ENCODE measurements around the gene GLT6D1.

GLT6D1 gene

DNA sequence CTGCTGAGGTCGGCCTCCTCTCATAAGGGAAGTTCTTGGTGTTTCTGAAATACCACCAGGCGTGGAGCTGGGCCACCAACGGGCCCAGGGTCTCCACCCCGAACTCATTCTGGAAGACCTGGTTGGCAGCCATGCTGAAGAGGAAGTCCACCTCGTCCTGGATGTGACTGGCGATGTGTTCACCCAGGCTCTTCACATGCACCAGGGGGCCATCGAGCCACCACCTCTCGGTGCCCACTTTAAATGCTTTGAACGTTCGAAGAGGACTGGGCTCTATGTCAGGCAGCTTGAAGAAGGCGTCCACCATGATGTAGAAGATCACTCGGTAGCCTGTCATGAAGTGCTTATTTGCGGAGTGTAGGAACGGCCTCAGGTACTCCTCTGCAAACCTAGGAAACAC lies 15.1 kb downstream of the GLT6D1 start:
- in situ Hi-C loops (cut with MboI; ENCODE audit: low sequenced_read_pairs): no loop called here

DNA sequence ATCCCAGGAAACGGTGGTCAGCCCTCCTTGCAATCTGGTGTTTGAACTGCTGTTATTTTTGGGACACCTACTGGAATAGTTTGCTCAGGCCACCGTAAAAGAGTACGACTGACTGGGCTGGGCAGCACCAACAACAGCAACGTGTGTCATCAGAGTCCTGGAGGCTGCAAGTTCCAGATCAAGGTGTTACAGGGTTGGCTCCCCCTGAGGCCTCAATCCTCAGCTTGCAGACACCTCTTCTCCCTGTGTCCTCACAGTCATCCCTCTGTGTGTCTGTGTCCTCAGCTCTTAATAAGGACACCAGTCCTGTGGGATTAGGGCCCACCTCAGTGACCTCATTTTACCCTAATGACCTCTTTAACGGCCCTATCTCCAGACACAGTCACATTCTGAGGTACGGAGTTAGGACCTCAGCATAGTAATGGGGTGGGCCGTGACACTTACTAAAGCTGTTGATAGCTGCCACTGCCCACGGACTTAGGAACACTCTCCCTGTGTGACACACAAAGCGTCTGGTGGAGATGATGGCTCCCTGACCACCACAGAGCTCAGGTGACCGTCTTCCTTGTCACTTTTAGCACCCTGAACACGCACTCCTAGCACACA lies 16.8 kb downstream of the GLT6D1 start:
- in situ Hi-C loops (cut with MboI; ENCODE audit: low sequenced_read_pairs): no loop called here

DNA sequence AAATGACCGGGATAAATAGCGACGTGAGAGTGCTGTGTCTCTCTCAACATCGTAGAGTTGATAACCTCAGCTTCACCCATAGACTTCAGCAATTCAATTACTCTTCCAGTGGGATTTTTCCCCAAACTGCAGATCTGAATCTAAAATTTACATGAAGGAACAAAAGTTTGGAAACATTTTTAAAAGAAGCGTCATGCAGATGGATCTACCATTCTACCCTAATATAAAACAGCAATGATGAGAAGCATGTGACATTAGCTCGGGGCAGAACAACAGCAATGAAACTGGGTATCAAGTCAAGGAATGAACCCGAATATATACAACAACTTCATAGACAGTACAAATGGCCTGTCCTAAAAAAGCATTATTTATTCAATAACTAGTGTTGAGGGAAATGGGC lies 18.8 kb downstream of the GLT6D1 start:
- in situ Hi-C loops (cut with MboI; ENCODE audit: low sequenced_read_pairs): no loop called here

GRCh38 chr9:135619599-135619886 lies 19.8 kb downstream of the GLT6D1 start:
- in situ Hi-C loops (cut with MboI; ENCODE audit: low sequenced_read_pairs): no loop called here

DNA sequence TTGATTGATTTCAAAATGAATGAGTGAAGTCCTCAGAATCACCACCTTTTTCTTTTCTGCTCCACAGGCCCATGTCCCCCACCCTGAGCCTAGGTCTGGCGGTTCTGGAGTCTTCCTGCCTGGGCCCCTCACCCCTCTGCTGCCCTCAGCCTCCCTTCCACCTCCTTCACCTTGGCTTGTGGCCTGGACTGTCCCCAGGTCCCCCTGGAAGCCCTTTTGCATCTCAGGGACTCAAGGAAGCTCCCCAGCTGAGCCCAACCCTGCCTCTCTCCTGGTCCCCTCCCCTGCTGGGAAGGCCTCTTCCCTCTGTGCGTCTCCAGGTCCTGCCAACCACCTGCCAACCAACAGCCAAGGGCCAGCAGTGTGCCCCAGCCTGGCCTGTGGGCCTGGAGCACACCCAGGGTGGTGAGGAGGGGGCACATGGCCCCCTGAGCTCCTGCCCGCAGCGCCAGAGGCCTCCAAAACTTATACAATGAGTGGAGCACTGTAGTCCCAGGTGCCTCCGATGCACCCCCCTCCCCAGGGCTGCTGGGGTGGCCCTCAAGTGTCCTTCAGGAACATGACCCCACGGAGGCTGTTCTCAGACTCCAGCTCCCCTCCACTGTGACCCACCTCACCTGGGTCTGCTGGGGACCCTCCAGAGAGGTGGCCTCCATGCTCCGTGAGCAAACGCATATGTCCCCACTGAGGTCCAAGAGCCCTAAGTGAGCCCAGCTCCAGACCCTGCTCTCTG lies 20.3 kb downstream of the GLT6D1 start:
- in situ Hi-C loops (cut with MboI; ENCODE audit: low sequenced_read_pairs): no loop called here

DNA sequence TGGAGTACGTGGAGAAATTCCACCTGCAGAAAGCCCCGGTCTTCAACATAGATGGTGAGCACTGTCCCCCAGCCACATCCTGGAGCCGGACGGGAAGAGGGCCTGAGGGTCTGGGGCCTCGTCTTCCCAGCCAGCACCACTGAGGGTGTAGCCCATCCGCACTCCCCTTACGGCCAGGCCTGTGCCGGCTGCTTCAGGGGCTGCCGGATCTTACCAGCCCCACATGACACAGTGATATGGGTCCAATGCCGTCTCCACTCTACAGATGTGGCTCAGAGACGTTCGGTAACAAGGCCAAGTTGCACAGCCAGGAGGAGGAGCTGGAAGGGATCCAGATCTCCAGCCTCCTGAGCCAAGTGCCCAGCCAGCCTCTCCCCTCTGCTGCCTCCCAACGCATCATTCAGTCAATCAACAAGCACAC lies 21.3 kb downstream of the GLT6D1 start:
- in situ Hi-C loops (cut with MboI; ENCODE audit: low sequenced_read_pairs): no loop called here

DNA sequence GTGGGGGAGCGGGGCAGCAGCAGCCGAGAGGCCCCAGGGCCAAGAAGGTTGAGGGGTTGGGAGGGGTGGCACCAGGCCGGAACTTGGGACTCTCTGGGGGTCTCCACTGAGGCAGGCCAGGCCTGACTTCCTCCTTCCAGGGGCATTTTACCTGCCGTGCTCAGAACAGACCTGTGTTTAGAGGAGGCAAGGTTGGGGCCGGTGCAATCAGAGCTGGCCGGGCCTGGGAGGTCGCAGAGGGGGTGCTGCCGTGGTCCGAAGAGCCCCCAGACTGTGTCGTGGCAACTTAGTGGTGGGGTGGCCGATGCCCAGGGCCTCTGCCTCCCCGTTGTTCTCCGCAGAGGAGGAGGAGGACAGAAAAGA lies 21.8 kb downstream of the GLT6D1 start:
- in situ Hi-C loops (cut with MboI; ENCODE audit: low sequenced_read_pairs): no loop called here

DNA sequence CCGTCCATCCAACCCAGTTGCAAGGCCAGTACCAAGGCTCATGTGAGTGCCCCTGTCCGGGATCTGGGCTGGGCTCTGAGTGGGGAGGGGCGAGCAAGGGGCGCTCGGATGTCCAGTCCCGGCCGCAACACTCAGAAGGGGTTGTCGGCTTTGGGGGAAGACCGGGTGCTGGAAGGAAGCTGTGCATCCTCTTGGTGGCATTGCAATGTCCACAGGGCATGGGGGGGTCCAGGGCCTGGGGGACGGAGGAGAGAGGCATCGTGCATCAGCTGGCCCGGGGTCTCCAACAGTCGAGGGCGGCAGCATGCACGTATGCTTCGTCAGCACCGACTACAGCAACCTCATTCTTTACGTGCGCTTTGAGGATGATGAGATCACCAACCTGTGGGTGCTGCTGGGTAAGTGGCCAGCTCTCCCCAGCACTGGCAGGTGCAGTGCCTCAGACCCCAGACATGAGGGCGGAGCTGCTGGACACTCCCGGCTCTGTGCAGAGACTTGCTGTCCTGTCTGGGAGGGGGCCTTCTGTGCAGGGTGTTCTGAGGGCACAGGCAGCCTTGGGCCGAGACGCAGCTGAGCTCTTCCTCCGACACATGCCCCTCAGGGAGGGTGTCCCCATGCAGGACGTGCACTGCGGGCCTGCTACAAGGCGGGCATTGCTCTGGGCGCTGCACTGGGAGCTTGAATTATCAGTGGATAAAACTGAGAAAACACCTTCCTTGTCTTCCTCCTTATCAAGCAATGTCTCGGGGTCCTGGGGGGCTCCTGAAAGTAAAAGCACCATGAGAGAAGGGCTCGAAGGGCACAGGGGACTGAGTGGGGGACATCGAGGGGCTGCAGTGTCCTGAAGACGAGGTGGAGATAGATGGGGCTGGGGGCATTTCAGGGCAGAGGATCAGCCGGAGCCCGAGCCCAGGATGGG lies 22.5 kb downstream of the GLT6D1 start:
- in situ Hi-C loops (cut with MboI; ENCODE audit: low sequenced_read_pairs): no loop called here

DNA sequence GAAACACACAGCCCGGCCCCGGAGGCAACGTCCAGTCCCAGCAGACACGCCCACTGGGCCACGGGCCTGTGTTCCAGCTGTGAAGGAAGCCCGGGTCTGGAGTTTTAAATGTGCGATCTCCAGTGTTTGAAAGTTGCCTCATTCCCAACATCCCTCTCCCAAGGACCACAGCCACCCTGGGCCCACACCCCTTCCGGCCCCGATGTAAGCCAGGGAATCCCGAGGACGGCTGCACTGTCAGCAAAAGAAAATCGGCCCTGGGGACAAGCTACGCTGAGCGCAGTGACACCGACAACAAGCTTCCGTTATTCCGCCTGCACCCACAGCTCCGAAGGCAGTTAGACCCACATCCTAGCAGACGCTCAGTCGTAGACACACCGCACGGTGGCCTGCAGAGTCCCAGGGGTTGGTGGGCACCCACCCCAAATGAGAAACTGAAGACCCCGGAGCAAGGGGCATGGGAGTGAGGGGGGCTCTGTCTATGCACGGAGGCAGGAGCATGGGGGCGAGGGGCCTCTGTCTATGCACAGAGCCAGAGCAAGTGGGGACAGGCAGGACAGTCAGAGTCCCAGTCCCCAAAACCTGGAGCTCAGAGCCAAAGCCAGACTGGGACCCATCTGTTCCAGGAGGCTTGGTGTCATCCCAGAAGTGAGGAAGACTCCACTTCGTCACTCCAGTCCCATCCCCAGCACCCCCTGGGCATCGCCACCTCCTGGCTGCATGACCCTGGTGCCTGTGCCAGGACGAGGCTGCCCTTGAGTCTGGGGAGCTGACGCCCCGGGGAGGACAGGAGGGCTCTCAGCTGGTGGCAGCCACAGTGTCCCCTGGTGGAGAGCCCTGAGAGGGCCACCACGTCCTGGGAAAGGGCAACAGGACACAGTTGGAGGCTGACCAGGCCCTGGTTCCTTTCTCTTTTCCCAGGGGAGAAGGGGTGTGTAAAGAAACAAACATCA lies 23.4 kb downstream of the GLT6D1 start:
- in situ Hi-C loops (cut with MboI; ENCODE audit: low sequenced_read_pairs): no loop called here

- in situ Hi-C loops (cut with MboI; ENCODE audit: low sequenced_read_pairs): no loop called here
Measured at GRCh38 chr9:135614821-135615665, 24.3 kb downstream of the GLT6D1 start.

- in situ Hi-C loops (cut with MboI; ENCODE audit: low sequenced_read_pairs): no loop called here
Measured at GRCh38 chr9:135613946-135614805, 25.2 kb downstream of the GLT6D1 start.

DNA sequence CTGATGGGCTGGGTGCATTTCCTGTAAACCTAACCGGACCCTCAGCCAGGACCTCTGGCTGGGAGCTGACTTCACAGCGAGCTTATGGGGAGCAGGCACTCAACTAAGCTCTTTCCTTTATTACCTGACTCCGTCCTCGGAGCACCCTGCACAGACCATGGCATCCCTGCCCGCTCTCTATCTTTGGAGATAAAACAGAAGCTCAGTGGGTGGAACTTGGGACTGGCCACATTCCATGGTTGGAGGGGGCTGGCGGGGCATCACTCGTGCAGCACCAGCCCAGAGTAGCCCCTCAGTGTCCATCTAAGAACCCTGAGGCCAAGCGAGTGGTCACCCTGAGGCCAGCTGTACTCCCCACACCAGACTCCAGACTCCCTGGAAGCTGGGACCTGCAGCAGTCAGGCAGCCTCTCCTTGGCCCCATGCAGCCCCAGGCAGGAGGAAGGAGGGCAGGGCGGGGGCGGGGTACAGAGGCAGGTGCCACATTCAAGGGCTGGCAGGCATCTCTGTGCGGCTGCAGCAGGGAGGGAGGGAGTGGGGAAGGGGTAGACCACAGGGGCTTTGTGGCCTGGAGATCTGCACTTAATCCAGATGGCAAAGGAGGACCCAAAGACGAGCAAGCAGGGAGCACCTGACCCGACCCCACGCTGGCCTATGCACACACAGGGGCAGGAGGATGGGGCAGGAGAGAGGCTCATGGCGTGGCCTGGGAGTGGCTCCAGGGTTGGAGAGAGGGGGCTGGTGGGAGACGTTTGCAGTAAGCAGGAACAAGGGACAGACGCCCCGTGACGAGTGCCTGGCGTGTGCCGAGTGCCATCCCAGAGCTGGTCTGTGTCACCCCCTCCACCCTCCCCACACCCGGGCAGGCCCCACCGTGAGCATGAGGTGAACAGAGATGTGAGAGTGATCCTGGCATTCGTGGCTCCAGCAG lies 26.1 kb downstream of the GLT6D1 start:
- in situ Hi-C loops (cut with MboI; ENCODE audit: low sequenced_read_pairs): no loop called here

DNA sequence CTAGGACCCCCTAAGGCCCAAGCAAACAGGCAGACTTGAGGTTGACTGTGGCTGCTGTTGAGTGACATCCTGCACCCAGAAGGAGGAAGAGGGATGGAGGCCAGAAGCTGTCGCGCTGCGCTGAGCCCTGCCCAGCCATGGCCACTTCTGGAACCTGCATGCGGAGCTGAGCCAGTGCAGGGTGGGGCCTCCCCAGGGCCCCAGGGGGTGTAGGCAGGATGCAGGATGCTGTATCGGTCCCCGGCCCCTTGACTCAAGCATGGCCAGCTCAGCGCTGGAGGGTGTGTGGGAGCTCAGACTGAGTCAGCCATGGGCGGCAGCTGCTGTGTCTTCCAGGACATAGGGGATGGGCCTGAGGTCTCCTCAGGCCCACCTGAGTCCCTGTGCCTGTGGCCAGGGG lies 26.9 kb downstream of the GLT6D1 start:
- in situ Hi-C loops (cut with MboI; ENCODE audit: low sequenced_read_pairs): no loop called here

- in situ Hi-C loops (cut with MboI; ENCODE audit: low sequenced_read_pairs): no loop called here
Measured at GRCh38 chr9:135611875-135612209, 27.5 kb downstream of the GLT6D1 start.

DNA sequence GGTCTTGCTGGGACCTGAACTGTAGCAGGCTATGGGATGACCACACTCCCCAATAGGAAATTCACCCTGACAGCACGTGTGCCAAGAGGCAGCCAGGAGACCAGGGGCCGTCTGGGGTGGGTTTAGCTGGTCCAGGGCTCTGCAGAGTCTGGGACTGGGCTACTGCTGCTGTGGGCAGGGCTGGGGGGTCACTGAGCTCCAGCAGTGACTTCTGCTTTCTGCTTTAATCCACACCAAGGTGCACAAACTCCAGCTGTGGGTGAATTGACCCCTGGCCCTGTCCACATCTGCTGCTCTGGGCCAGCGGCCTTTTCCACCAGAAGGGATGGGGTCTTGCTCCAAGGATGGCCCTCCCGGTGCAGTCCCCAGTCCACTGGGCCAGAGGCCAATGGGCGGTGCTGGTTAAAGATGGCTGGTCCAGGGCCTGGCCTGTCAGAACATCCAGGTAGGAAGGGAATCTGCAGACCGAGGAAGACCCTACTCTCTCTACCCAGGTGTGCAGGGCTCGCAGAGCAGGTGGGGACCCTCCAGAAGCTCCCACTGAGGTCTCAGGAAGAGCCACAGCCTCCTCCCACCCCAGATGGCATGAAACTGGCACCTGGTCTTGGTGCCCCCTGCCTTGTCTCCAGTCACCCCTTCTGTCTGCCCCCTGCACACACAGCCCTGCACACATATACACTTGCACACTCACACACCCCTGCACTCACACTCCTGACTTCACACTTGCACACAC lies 28.0 kb downstream of the GLT6D1 start:
- in situ Hi-C loops (cut with MboI; ENCODE audit: low sequenced_read_pairs): no loop called here

- in situ Hi-C loops (cut with MboI; ENCODE audit: low sequenced_read_pairs): no loop called here
Measured at GRCh38 chr9:135610290-135611141, 28.8 kb downstream of the GLT6D1 start.

Measured in HL-60/S4 treated with retinoic acid at 250 ng/mL for 4 days and 3 days (cell line).